ENCODE data around the gene MRPL23. TPM values are rescaled to one million over a fixed set of nuclear protein-coding genes. Genes with fewer than 3 reads are reported as not detected.

Gene MRPL23
- total and polyA plus RNA-seq, 2 experiments from 2014 or later, result 54.0 to 54.8 TPM

DNA sequence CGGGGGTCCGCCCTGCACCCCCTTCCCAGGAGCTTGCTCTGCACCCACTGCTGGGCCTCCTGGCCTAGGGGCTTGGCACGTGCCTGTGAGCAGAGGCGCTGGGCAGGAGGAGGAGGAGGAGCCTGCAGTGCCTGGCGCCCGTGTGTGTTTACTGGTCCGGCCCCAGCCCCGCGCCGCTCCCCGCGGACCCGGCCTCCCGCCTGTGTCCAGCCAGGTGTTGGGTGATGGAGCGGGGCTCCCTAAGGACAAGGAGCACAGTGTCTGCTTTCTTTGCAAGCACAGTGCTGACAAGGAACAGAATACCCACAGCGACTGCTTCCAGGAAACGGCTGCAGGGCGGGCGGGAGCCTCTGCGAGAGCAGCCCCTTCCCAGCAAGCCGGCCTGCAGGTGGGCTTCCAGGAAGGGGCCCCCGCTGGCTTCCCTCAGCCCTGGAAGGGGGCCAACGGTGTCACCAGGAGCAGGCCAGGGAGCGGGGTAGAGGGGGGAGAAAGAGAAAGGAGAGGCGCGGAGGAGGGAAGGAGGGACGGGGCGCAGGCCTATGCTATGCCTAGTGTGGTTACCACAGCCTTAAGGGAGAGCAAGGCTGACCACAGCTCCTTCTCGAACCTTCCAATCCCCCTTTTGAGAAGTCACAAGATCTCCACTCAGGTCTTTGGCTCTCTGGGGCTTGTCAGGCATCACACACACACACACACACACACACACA is 43.9 kb downstream of the MRPL23 start:
- WGBS (ENCODE audit: low lambda C conversion rate, missing lambda C conversion rate), result no CpG with 5 or more reads among the region's 29 CpGs
- DNase-seq (ENCODE audit: low spot score), result no peak
- Histone ChIP-seq H3K27me3 (no peaks in the 10 kb centered on the region), H3K9me2 (replicated peaks; ENCODE audit: insufficient read depth) (no peaks in the 10 kb centered on the region), H3K27ac (no peak overlapping the region), H3K79me2 (no peaks in the 10 kb centered on the region), H4K20me1 (ENCODE audit: insufficient read depth, poor library complexity, severe bottlenecking) (no peaks in the 10 kb centered on the region), H3K36me3 (replicated peaks; ENCODE audit: insufficient read depth, low read depth) (no peaks in the 10 kb centered on the region), H3K4me3 (no peak overlapping the region), H3K9me3 (ENCODE audit: low read depth) (no peaks in the 10 kb centered on the region), H2AFZ (no peak overlapping the region), H3K4me2 (no peak overlapping the region), H3K4me1 (ENCODE audit: insufficient read depth) (no peaks in the 10 kb centered on the region)
- TF ChIP-seq EZH2phosphoT487 (IDR thresholded peaks at IDR 0.05; ENCODE audit: low read depth, severe bottlenecking, unreplicated experiment), result no peak
- no peak for TF ChIP-seq EZH2 (IDR thresholded peaks at IDR 0.05; ENCODE audit: borderline replicate concordance)
- TF ChIP-seq, protein P1, sequence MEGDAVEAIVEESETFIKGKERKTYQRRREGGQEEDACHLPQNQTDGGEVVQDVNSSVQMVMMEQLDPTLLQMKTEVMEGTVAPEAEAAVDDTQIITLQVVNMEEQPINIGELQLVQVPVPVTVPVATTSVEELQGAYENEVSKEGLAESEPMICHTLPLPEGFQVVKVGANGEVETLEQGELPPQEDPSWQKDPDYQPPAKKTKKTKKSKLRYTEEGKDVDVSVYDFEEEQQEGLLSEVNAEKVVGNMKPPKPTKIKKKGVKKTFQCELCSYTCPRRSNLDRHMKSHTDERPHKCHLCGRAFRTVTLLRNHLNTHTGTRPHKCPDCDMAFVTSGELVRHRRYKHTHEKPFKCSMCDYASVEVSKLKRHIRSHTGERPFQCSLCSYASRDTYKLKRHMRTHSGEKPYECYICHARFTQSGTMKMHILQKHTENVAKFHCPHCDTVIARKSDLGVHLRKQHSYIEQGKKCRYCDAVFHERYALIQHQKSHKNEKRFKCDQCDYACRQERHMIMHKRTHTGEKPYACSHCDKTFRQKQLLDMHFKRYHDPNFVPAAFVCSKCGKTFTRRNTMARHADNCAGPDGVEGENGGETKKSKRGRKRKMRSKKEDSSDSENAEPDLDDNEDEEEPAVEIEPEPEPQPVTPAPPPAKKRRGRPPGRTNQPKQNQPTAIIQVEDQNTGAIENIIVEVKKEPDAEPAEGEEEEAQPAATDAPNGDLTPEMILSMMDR (IDR thresholded peaks at IDR 0.05; ENCODE audit: poor library complexity), result no peak

DNA sequence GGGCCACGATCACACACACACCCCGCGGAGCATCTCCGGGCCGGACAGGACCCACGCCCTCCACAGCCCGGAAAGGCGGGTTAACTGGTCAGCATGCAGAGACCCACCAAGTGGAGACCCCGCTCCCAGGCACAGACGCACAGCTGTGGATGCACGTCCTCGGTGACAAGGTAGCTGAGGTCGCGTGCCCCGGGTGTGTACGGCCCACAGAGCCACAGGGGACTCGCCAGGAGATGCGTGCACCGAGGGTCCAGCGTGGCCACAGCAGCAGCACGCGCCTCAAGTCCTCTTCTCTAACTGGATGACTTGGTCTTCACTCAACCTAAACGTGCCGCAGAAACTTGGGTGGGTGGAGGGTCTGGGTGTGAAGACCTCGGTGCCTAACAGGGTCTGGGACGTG is 45.0 kb downstream of the MRPL23 start:
- Histone ChIP-seq H3K27ac (no peak overlapping the region), H3K27me3 (no peaks in the 10 kb centered on the region), H3K9me3 (ENCODE audit: low read depth) (no peaks in the 10 kb centered on the region), H2AFZ (no peak overlapping the region), H3K79me2 (no peaks in the 10 kb centered on the region), H3K36me3 (replicated peaks; ENCODE audit: insufficient read depth, low read depth) (no peaks in the 10 kb centered on the region), H3K9me2 (replicated peaks; ENCODE audit: insufficient read depth) (no peaks in the 10 kb centered on the region), H4K20me1 (ENCODE audit: insufficient read depth, poor library complexity, severe bottlenecking) (no peaks in the 10 kb centered on the region), H3K4me1 (ENCODE audit: insufficient read depth) (no peaks in the 10 kb centered on the region), H3K4me2 (no peak overlapping the region), H3K4me3 (no peak overlapping the region)
- WGBS (ENCODE audit: low lambda C conversion rate, missing lambda C conversion rate), result no CpG with 5 or more reads among the region's 26 CpGs
- DNase-seq (ENCODE audit: low spot score), result no peak
- TF ChIP-seq, protein P1 (IDR thresholded peaks at IDR 0.05; ENCODE audit: poor library complexity), result no peak
- no peak for TF ChIP-seq EZH2phosphoT487 (IDR thresholded peaks at IDR 0.05; ENCODE audit: low read depth, severe bottlenecking, unreplicated experiment)
- TF ChIP-seq EZH2 (IDR thresholded peaks at IDR 0.05; ENCODE audit: borderline replicate concordance), result no peak

DNA sequence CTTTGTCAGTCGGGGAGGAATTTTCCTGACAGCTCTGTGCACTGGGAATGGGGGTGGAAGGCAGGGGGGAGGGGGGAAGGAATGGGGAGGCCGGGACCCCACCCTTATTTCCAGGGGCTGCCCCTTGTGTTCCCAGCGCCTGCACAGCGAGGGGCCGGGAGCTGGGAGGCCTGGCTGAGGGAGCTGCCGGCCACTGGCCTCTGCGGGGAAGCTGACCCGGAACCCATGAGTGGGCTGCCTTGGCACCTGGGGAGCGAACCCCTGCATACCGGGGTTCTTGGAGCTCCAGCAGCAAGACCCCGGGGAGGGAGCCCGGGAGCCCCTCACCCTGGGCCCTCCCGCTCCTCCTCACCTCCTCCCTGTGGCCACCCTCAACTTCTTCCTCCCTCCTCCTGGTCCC is 47.0 kb downstream of the MRPL23 start:
- H3K27me3 ChIP-seq, result no peaks in the 10 kb centered on the region
- no peak overlapping the region for H3K27ac ChIP-seq
- WGBS (ENCODE audit: low lambda C conversion rate, missing lambda C conversion rate), result no CpG with 5 or more reads among the region's 13 CpGs
- no peaks in the 10 kb centered on the region for H3K9me3 ChIP-seq (ENCODE audit: low read depth)
- no peaks in the 10 kb centered on the region for H4K20me1 ChIP-seq (ENCODE audit: insufficient read depth, poor library complexity, severe bottlenecking)
- H3K79me2 ChIP-seq, result no peaks in the 10 kb centered on the region
- DNase-seq (ENCODE audit: low spot score), result no peak
- no peaks in the 10 kb centered on the region for H3K36me3 ChIP-seq (replicated peaks; ENCODE audit: insufficient read depth, low read depth)
- no peak for TF ChIP-seq EZH2phosphoT487 (IDR thresholded peaks at IDR 0.05; ENCODE audit: low read depth, severe bottlenecking, unreplicated experiment)
- TF ChIP-seq, protein P1 (IDR thresholded peaks at IDR 0.05; ENCODE audit: poor library complexity), result no peak
- no peak for TF ChIP-seq EZH2 (IDR thresholded peaks at IDR 0.05; ENCODE audit: borderline replicate concordance)
- no peaks in the 10 kb centered on the region for H3K4me1 ChIP-seq (ENCODE audit: insufficient read depth)
- H3K4me2 ChIP-seq, result no peak overlapping the region
- no peak overlapping the region for H3K4me3 ChIP-seq
- H2AFZ ChIP-seq, result no peak overlapping the region
- H3K9me2 ChIP-seq (replicated peaks; ENCODE audit: insufficient read depth), result no peaks in the 10 kb centered on the region

Data from hepatocyte (in vitro differentiated cells).